ENCODE measurements around the gene MEAF6.
A peak's percentile ranks its signal among the peaks of the same experiment; 100 is the strongest.

MEAF6 gene

GRCh38 chr1:37479255-37480124 lies 35.1 kb downstream of the MEAF6 start:
- H3K4me3 ChIP-seq (ENCODE audit: low read depth, low read length), result peak overlapping the region; percentile 80
- DNase-seq (ENCODE audit: low read depth), result peak; percentile 90
- no peak for TF ChIP-seq CTCF (IDR thresholded peaks at IDR 0.05; ENCODE audit: insufficient read depth, low read depth, low read length, missing control alignments)

- DNase-seq (ENCODE audit: low read depth), result peak; percentile 49
- TF ChIP-seq CTCF (IDR thresholded peaks at IDR 0.05; ENCODE audit: insufficient read depth, low read depth, low read length, missing control alignments), result no peak
- peak overlapping the region; percentile 80 for H3K4me3 ChIP-seq (ENCODE audit: low read depth, low read length)
Measured at GRCh38 chr1:37478890-37479254, 35.7 kb downstream of the MEAF6 start.

- TF ChIP-seq CTCF (IDR thresholded peaks at IDR 0.05; ENCODE audit: insufficient read depth, low read depth, low read length, missing control alignments), result peak; percentile 6
- DNase-seq (ENCODE audit: low read depth), result peak; percentile 46
- peak overlapping the region; percentile 80 for H3K4me3 ChIP-seq (ENCODE audit: low read depth, low read length)
Measured at GRCh38 chr1:37478451-37478881, 36.1 kb downstream of the MEAF6 start.

- TF ChIP-seq CTCF (IDR thresholded peaks at IDR 0.05; ENCODE audit: insufficient read depth, low read depth, low read length, missing control alignments), result no peak
- H3K4me3 ChIP-seq (ENCODE audit: low read depth, low read length), result peak overlapping the region; percentile 80
- peak; percentile 38 for DNase-seq (ENCODE audit: low read depth)
Measured at GRCh38 chr1:37477946-37478345, 36.6 kb downstream of the MEAF6 start.

GRCh38 chr1:37477198-37477931 lies 37.2 kb downstream of the MEAF6 start:
- DNase-seq (ENCODE audit: low read depth), result peak; percentile 93
- peak overlapping the region; percentile 80 for H3K4me3 ChIP-seq (ENCODE audit: low read depth, low read length)
- no peak for TF ChIP-seq CTCF (IDR thresholded peaks at IDR 0.05; ENCODE audit: insufficient read depth, low read depth, low read length, missing control alignments)

- TF ChIP-seq CTCF (IDR thresholded peaks at IDR 0.05; ENCODE audit: insufficient read depth, low read depth, low read length, missing control alignments), result no peak
- no peak for DNase-seq (ENCODE audit: low read depth)
- peak overlapping the region; percentile 80 for H3K4me3 ChIP-seq (ENCODE audit: low read depth, low read length)
Measured at GRCh38 chr1:37476460-37477197, 37.9 kb downstream of the MEAF6 start.

Data from GM12865 (cell line).